Prostate gland (tissue), 2 donors: Measurements from ENCODE around the gene CORO1A.

Source experiments
- CTCF ChIP-seq, 4 experiments: fragments of 200-600 bp in 2 of 4; fragments of 450-650 bp in 2 of 4; sonication (generic) in 2 of 4; IDR thresholded peaks; 1 replicate in 3 of 4; 2 replicates in 1 of 4; pipeline ENCODE4 v1.5.1; 2016 to 2019; ENCODE audit warnings: antibody characterized with exemption in 4 of 4, mild to moderate bottlenecking in 2 of 4, moderate library complexity in 2 of 4
- POLR2A ChIP-seq: fragments of 450-650 bp; IDR thresholded peaks from one replicate; pipeline ENCODE4 v1.6.1; 2016; ENCODE audit warnings: antibody characterized with exemption, mild to moderate bottlenecking
- POLR2AphosphoS5 ChIP-seq: sonication (generic); formaldehyde crosslinking; IDR thresholded peaks from one replicate; pipeline ENCODE4 v1.6.1; 2017; ENCODE audit warnings: antibody characterized with exemption

DNA sequence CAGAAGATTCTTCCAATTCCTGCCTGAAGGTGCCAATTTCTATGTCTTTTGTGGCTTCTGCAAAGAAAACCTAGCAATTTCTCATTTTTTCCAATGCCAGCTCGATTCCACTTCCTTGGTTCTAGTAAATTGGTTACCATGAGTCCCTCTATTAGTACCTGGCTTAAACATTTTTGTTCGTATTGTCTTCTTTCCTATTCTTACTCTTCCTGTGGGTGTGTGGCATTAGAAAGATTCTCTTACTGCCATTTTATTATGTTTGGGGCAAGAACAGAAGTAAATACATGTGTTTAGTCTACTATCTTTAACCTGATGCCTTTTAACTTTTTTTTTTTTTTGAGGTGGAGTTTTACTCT, 40.1 kb upstream of the CORO1A start:
- TF ChIP-seq POLR2A (no peak), CTCF (IDR thresholded peaks at IDR 0.05) (no peak), POLR2AphosphoS5 (no peak)
